GM19023 (cell line): ENCODE data around the gene FHIP1B.

Experiments used
- ATAC-seq: cut with Tn5 transposase; IDR thresholded peaks from one replicate; pipeline ENCODE4 v1.9.1; 2021; ENCODE audit warnings: mild to moderate bottlenecking, moderate library complexity; ENCODE audit not compliant: unreplicated experiment

The FHIP1B gene

DNA sequence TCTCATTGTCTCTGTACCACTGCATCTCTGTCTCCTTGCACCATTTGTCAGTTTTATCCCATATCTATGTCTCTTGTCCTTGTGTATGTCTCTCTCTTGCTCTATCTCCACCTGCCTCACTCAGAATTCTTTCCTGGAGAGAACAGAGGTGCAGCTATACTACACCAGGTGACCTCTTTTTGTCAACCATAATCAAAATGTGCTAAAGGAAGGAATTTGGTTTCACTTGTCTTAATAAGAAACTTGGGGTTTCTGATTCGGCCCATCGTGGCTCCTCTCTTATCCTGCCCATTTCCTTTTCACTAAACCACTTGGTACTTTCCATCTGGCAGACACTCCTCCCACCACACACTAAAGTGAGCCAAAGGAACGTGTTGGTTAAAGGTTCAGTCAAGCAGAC lies 31.1 kb downstream of the FHIP1B start:
- peak; percentile 64 for ATAC-seq

DNA sequence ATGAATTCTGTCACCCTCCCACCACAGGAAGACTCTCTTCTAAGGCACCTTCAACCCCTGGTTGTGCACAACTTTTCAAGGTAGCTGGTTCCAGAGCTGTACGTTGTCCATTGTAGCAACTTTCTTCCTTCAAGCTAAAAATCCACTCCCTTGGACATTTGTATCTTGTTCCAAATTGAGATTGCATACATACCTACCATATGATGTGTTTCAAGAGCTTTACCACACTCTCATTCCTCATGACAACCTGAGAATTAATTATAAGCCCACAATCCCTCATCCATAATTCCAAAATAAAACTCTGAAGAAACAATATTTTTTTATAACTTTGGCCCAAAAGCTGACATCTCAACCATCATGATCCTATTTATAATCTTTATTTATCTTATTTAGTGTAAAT lies 32.4 kb downstream of the FHIP1B start:
- no peak for ATAC-seq

DNA sequence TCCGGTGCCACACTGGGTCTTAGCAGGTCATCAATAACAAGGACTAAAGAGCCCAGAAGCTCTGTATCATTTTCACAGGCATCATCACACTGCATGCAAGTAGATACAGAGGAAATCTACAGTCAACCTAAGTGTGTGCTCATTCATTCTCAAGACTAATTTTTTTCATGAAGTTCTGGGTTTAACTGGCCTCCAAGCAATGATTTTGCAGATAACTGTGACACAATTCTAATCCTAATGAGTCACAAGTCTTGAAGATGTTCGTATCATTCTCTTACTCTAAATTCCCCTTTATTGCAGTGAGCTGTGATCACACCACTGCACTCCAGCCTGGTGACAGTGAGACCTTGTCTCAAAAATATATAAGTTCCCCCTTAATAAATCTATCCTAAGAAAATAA lies 33.0 kb downstream of the FHIP1B start:
- no peak for ATAC-seq

DNA sequence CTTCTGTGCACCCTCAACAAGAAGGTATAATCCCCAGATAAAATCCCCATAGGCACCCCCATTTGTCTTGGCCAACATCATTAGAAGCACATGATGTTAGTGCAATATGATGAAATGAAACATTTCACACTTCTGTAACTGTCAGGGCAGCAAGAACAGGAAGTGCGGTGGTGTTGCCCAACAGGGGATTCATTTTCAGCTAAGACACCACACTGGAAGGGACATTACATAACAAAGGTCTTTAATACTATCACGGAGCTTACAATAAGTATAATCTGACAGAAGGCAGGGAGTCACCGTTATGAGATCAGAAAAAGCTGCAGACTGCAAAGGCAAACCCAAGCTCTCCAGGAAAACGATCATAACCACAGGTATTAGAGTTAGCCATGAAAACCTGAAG lies 33.5 kb downstream of the FHIP1B start:
- no peak for ATAC-seq

DNA sequence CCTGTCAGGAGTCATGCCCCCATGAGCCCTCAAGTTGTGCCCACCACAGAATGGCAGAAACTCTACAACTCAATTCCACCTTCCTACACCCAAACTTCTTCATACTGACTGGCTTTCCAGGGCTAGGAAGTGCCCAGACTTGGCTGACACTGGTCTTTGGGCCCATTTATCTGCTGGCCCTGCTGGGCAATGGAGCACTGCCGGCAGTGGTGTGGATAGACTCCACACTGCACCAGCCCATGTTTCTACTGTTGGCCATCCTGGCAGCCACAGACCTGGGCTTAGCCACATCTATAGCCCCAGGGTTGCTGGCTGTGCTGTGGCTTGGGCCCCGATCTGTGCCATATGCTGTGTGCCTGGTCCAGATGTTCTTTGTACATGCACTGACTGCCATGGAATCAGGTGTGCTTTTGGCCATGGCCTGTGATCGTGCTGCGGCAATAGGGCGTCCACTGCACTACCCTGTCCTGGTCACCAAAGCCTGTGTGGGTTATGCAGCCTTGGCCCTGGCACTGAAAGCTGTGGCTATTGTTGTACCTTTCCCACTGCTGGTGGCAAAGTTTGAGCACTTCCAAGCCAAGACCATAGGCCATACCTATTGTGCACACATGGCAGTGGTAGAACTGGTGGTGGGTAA lies 35.1 kb downstream of the FHIP1B start, which contains the start of gene OR52W1:
Gene OR52W1, plus strand, starts transcription at position 51 of the 637 bp plus-strand sequence. Its CDS starts 0 bp downstream, at position 51.
- ATAC-seq: no peak

DNA sequence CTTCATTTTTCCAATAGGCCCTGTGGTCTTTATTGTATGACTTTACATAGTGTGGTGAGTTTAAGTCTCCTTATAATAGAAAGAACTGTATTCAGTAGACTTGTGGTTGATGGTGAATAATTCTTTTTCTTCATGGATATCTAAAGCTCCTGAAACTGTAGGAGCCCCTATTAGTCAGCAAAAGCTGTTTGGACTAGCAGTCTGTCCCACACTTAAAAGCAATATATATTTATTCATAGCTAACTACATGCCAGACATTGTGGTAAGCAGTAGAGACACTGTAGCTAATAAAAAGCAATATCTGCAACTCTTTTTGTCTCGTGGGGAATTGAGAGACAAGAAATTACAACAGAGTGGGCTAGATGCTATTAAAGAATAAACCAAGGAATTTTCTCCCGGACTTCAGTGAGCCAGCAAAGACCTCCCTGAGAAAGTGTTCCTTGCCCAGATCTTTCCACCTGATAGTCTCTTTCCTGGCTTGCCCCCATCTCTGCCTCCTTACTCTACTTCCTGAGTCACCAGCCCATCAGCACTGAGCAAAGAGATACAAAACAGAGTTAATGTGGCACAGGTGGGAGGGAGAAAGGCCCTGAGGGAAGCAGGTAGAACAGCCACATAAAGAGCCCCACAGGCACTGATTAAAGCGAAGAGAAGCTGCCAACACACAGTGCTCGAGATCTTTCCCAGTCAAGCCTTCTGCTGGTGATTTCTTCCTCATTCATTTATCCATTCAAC lies 36.8 kb downstream of the FHIP1B start:
- ATAC-seq: no peak

DNA sequence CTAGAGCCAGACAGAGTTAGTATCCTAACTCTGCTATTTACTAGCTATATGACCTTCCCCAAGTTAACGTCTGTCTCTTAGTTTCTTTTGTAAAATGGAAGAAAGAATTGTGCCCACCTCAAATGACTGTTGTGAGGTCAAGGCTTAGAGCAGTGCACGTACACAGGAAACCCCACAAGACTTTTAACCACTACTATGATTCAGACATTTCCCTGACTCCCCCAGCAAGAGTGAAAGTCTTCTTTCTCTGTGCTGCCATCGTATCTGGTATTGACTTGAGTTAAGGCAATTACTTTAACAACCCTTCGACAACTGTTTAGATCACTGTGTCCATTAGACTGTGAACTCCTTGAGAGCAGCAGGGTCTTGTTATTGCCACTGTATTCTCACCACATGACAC lies 38.0 kb downstream of the FHIP1B start:
- no peak for ATAC-seq

DNA sequence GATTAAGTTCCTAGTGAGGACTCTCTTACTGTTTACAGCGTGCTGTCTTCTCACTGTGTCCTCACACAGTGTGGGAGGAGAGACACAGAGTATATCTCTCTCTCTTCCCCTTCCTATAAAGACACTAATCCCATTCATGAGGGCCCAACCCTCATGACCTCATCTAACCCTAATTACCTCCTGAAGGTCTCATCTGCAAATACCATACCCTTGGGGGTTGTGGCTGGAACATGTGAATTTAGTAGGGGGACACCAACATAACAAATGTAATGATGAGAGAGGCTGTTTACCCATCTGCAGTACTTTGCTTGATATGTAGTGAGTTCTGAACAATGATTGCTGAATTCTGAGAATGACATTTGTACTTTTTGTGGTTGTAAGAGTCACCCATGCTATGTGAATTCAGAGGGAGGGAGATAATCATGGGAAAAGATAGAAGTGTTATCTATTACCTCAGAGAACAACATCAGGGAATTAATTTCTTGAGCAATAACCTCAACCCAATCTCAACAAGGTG lies 40.3 kb downstream of the FHIP1B start:
- no peak for ATAC-seq

DNA sequence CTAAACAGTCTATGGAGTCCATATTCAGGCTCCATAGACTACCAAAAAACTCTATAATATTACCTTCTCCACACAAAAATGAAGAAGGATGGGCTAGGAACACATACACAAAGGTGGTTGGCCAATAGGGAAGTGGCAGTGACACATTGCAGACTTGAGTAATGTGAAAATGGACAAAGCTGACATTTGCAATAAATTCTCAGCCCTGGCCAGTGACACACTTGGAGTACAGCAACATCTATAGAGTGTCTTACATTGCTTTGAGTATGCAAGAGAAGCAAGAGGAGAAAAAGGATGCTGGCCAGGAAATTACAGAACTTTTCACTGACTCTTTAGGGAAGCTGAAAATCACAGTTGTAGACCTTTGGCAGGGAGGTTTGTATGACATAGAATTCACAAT lies 42.7 kb downstream of the FHIP1B start:
- no peak for ATAC-seq

DNA sequence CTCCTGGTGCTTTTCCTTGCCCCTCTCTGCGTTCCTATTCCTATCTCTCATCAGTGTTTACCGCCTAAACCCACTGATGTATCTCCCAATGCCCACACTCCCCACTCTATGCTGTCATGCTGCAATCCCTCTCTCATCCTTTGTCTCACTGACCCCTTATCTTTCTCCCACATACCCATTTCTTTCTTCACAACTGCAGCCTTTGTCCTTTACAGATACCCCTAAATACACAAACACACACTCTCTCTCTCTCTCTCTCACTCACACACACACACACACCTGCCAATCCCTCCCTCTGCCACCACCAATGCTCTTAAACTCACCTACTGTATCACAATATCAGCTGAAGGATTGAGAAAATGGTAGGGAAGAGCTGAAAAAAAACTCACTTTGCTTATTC lies 59.0 kb downstream of the FHIP1B start:
- no peak for ATAC-seq

DNA sequence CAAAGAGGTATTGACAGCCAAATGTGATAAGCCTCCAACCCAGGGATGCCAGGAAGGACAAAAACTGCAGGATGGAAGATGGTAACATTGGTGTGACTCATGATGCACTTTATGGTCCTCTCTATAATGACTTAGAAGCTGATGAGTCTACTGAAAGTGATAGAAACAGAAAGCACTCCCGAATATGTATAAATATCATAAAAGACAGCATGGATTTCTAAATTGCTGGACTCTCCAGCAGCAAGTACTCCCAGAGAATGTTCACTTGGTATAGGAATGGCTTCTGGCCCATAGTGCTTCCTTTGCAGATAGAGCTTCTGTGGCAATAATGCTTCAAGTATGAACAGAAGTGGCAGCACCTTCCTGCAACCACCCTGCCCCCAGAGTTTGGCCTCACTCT lies 64.2 kb downstream of the FHIP1B start, which contains the start of gene OR52B2:
Gene OR52B2, minus strand, starts transcription at position 101 of the 400 bp plus-strand sequence. Its CDS starts 0 bp downstream, at position 101.
- ATAC-seq: no peak
